Right ventricle myocardium inferior (tissue), 1 donor: ENCODE results near the gene MBP. TPM values are rescaled to one million over a fixed set of nuclear protein-coding genes. Genes with fewer than 3 reads are reported as not detected.

Experiments used
- ATAC-seq: fragments of 200-7000 bp; cut with Tn5 transposase; one replicate; pipeline ENCODE4 v1.9.1; 2020; ENCODE audit warnings: mild to moderate bottlenecking, moderate library complexity
- DNase-seq: peaks from one replicate; pipeline ENCODE4 v3.0.0; 2021; ENCODE audit errors: missing footprints
- intact Hi-C: fragments of 100-400 bp; cut with DNase I; formaldehyde crosslinking; loops from one replicate; pipeline ENCODE4 v1.11.0; 2022
- total RNA-seq: library from RNA; stranded (reverse); fragmentation: NEBNext Ultra II Directional; extraction: Animal tissue kit (Norgen Biotek cat#: 25700); gene quantifications from one replicate; pipeline ENCODE4 v1.2.1, GENCODE V29; 2021
- donor health status: DM: no; HTN: yes; CAD: no; lungs with severe emphysema.

Gene MBP
- total RNA-seq, 1 donor from 2014 or later: 34.9 TPM

GRCh38 chr18:77119851-77120491, 12.6 kb downstream of the MBP start:
- no peak for DNase-seq
- intact Hi-C loops: no loop called here
- no peak for ATAC-seq

GRCh38 chr18:77119101-77119850, 13.3 kb downstream of the MBP start:
- DNase-seq (no peak), ATAC-seq (no peak)
- intact Hi-C loops: no loop called here

GRCh38 chr18:77118256-77119090, 14.1 kb downstream of the MBP start:
- ATAC-seq (no peak), DNase-seq (no peak)
- intact Hi-C loops: no loop called here

GRCh38 chr18:77116201-77117080, 16.1 kb downstream of the MBP start:
- intact Hi-C loops: no loop called here
- no peak for DNase-seq
- ATAC-seq: no peak

- ATAC-seq (no peak), DNase-seq (peak; percentile 55)
- intact Hi-C loops: no loop called here
Measured at GRCh38 chr18:77115192-77115953, 17.2 kb downstream of the MBP start.

GRCh38 chr18:77114415-77115191, 18.0 kb downstream of the MBP start:
- intact Hi-C loops: no loop called here

GRCh38 chr18:77114152-77114414, 18.5 kb downstream of the MBP start:
- ATAC-seq: no peak
- no peak for DNase-seq
- intact Hi-C loops: no loop called here

More at GRCh38 chr18:77114415-77115191, 18.0 kb downstream of the MBP start:
- peak; percentile 90 for ATAC-seq
- peak; percentile 97 for DNase-seq

- intact Hi-C loops: no loop called here
Measured at GRCh38 chr18:77113361-77114151, 19.0 kb downstream of the MBP start.

GRCh38 chr18:77112747-77113092, 19.9 kb downstream of the MBP start:
- intact Hi-C loops: no loop called here
- DNase-seq (no peak), ATAC-seq (no peak)

More at GRCh38 chr18:77113361-77114151, 19.0 kb downstream of the MBP start:
- DNase-seq (peak; percentile 50), ATAC-seq (no peak)

GRCh38 chr18:77111951-77112746, 20.4 kb downstream of the MBP start:
- DNase-seq (peak; percentile 73), ATAC-seq (no peak)
- intact Hi-C loops: no loop called here

GRCh38 chr18:77111449-77111848, 21.1 kb downstream of the MBP start:
- intact Hi-C loops: no loop called here
- DNase-seq (peak; percentile 70), ATAC-seq (no peak)

GRCh38 chr18:77110936-77111335, 21.6 kb downstream of the MBP start:
- ATAC-seq: no peak
- intact Hi-C loops: no loop called here

GRCh38 chr18:77110400-77110799, 22.2 kb downstream of the MBP start:
- no peak for ATAC-seq
- no peak for DNase-seq

More at GRCh38 chr18:77110936-77111335, 21.6 kb downstream of the MBP start:
- no peak for DNase-seq

GRCh38 chr18:77109648-77110019, 22.9 kb downstream of the MBP start:
- intact Hi-C loops: no loop called here
- ATAC-seq (no peak), DNase-seq (no peak)

More at GRCh38 chr18:77110400-77110799, 22.2 kb downstream of the MBP start:
- intact Hi-C loops: no loop called here

GRCh38 chr18:77108821-77109647, 23.5 kb downstream of the MBP start:
- no peak for ATAC-seq
- intact Hi-C loops: no loop called here
- DNase-seq: no peak
